ENCODE measurements around the gene SNX33. TPM values are rescaled to one million over a fixed set of nuclear protein-coding genes. Genes with fewer than 3 reads are reported as not detected.

SNX33 gene
- total RNA-seq, 2 experiments from 2014 or later: 0.09 to 0.38 TPM

DNA sequence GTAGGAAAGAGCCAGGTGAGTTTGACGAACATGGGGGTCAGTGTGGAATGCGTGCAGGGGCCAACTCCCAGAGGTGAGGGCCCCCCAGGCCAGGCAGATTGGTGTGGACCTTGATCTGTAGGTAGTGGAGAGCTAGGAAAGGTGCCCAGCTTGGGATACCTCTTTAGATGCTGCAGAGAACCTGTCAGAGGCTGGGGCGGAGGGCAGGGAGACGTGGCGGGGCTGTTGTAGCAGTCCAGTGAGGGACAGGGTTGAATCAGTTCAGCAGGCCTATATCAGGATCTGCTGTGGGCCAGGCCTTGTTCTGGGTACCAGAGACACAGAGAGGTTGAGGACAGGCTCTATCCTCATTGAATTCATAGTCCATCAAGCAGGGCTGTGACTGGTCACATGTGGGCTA is 8.6 kb downstream of the SNX33 start:
- POLR2A ChIA-PET: no interaction called here
- Histone ChIP-seq H2AFZ (ENCODE audit: low read length) (no peak overlapping the region), H3K4me3 (ENCODE audit: low read depth, low read length, poor library complexity, severe bottlenecking) (no peak overlapping the region), H4K20me1 (ENCODE audit: insufficient read depth, low read length) (no peaks in the 10 kb centered on the region), H3K36me3 (ENCODE audit: insufficient read depth, low read length) (no peaks in the 10 kb centered on the region), H3K27ac (ENCODE audit: low read depth, low read length, poor library complexity, severe bottlenecking) (no peak overlapping the region), H3K79me2 (ENCODE audit: insufficient read depth, low read depth, low read length) (no peaks in the 10 kb centered on the region), H3K4me2 (ENCODE audit: low read length) (no peak overlapping the region), H3K9me2 (ENCODE audit: insufficient read depth, low read length) (no peaks in the 10 kb centered on the region), H3K4me1 (ENCODE audit: insufficient read depth, low read length, poor library complexity, severe bottlenecking) (no peaks in the 10 kb centered on the region), H3K9me3 (ENCODE audit: low read length) (no peaks in the 10 kb centered on the region)
- CTCF ChIA-PET (ENCODE audit: unreplicated experiment): no interaction called here
- TF ChIP-seq, protein P1, sequence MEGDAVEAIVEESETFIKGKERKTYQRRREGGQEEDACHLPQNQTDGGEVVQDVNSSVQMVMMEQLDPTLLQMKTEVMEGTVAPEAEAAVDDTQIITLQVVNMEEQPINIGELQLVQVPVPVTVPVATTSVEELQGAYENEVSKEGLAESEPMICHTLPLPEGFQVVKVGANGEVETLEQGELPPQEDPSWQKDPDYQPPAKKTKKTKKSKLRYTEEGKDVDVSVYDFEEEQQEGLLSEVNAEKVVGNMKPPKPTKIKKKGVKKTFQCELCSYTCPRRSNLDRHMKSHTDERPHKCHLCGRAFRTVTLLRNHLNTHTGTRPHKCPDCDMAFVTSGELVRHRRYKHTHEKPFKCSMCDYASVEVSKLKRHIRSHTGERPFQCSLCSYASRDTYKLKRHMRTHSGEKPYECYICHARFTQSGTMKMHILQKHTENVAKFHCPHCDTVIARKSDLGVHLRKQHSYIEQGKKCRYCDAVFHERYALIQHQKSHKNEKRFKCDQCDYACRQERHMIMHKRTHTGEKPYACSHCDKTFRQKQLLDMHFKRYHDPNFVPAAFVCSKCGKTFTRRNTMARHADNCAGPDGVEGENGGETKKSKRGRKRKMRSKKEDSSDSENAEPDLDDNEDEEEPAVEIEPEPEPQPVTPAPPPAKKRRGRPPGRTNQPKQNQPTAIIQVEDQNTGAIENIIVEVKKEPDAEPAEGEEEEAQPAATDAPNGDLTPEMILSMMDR (conservative IDR thresholded peaks at IDR 0.05; ENCODE audit: low read length): no peak
- TF ChIP-seq EZH2phosphoT487 (IDR thresholded peaks at IDR 0.05; ENCODE audit: borderline replicate concordance, low read depth, low read length): no peak
- no TSS peak for BruUV-seq (replicated peaks)
- intact Hi-C loops (cut with micrococcal nuclease; ENCODE audit: unreplicated experiment): no loop called here
- DNase-seq (ENCODE audit: low spot score): no peak

DNA sequence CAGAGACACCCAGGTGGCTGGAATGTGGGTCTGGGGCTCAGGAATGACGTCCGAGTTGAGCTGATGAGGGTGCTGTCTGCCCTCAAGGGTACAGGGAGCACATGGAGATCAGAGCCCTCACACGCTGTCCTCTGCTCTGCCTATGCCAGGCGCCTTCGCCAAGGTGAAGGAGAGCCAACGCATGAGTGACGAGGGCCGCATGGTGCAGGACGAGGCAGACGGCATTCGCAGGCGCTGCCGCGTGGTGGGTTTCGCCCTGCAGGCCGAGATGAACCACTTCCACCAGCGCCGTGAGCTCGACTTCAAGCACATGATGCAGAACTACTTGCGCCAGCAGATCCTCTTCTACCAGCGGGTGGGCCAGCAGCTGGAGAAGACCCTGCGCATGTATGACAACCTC is 9.1 kb downstream of the SNX33 start:
- no peak for DNase-seq (ENCODE audit: low spot score)
- ChIA-PET CTCF (ENCODE audit: unreplicated experiment) (no interaction called here), POLR2A (no interaction called here)
- H3K36me3 ChIP-seq (ENCODE audit: insufficient read depth, low read length): no peaks in the 10 kb centered on the region
- no peak overlapping the region for H2AFZ ChIP-seq (ENCODE audit: low read length)
- H3K4me2 ChIP-seq (ENCODE audit: low read length): no peak overlapping the region
- H3K4me1 ChIP-seq (ENCODE audit: insufficient read depth, low read length, poor library complexity, severe bottlenecking): no peaks in the 10 kb centered on the region
- intact Hi-C loops (cut with micrococcal nuclease; ENCODE audit: unreplicated experiment): no loop called here
- H4K20me1 ChIP-seq (ENCODE audit: insufficient read depth, low read length): no peaks in the 10 kb centered on the region
- no peaks in the 10 kb centered on the region for H3K9me2 ChIP-seq (ENCODE audit: insufficient read depth, low read length)
- no peak overlapping the region for H3K4me3 ChIP-seq (ENCODE audit: low read depth, low read length, poor library complexity, severe bottlenecking)
- no TSS peak for BruUV-seq (replicated peaks)
- no peaks in the 10 kb centered on the region for H3K79me2 ChIP-seq (ENCODE audit: insufficient read depth, low read depth, low read length)
- TF ChIP-seq EZH2phosphoT487 (IDR thresholded peaks at IDR 0.05; ENCODE audit: borderline replicate concordance, low read depth, low read length): no peak
- TF ChIP-seq, protein P1 (conservative IDR thresholded peaks at IDR 0.05; ENCODE audit: low read length): no peak
- no peaks in the 10 kb centered on the region for H3K9me3 ChIP-seq (ENCODE audit: low read length)
- H3K27ac ChIP-seq (ENCODE audit: low read depth, low read length, poor library complexity, severe bottlenecking): no peak overlapping the region

DNA sequence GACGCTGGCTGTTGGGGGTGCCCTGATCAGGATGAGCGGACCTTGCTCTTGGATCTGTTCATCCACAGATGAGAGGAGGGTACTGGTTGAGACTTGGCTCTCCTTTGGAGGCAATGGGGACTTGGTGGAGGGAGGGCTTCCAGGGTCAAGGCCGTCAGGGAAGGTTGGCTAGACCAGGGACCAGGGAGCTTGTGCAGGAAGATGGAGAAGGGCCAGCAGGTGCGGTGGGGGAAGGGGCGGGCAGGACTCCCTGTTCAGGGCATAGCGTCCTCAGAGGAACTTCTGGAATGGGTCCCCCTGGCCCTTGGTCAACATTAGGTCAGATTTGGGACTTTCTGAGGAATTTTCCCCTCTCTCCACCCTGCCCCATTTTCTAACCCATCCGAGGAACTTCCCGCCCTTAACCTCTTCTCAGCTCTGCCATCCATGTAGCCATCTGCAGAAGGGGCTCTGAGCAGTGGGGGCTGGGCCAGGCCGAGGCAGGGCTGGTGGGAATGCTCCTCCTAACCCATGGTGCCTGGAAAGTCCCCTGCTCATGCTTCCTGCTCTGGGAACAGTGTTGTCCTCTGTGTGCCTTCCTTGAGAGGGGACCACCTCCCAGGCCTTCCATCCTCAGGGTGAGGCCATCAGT is 11.5 kb downstream of the SNX33 start:
- POLR2A ChIA-PET: no interaction called here
- no peaks in the 10 kb centered on the region for H3K9me3 ChIP-seq (ENCODE audit: low read length)
- H4K20me1 ChIP-seq (ENCODE audit: insufficient read depth, low read length): no peaks in the 10 kb centered on the region
- no TSS peak for BruUV-seq (replicated peaks)
- no peak overlapping the region for H2AFZ ChIP-seq (ENCODE audit: low read length)
- CTCF ChIA-PET (ENCODE audit: unreplicated experiment): no interaction called here
- H3K4me1 ChIP-seq (ENCODE audit: insufficient read depth, low read length, poor library complexity, severe bottlenecking): no peaks in the 10 kb centered on the region
- no peak overlapping the region for H3K4me2 ChIP-seq (ENCODE audit: low read length)
- no peak overlapping the region for H3K27ac ChIP-seq (ENCODE audit: low read depth, low read length, poor library complexity, severe bottlenecking)
- no peaks in the 10 kb centered on the region for H3K36me3 ChIP-seq (ENCODE audit: insufficient read depth, low read length)
- intact Hi-C loops (cut with micrococcal nuclease; ENCODE audit: unreplicated experiment): no loop called here
- no peaks in the 10 kb centered on the region for H3K79me2 ChIP-seq (ENCODE audit: insufficient read depth, low read depth, low read length)
- no peak for TF ChIP-seq EZH2phosphoT487 (IDR thresholded peaks at IDR 0.05; ENCODE audit: borderline replicate concordance, low read depth, low read length)
- TF ChIP-seq, protein P1 (conservative IDR thresholded peaks at IDR 0.05; ENCODE audit: low read length): no peak
- DNase-seq (ENCODE audit: low spot score): no peak
- H3K4me3 ChIP-seq (ENCODE audit: low read depth, low read length, poor library complexity, severe bottlenecking): no peak overlapping the region
- no peaks in the 10 kb centered on the region for H3K9me2 ChIP-seq (ENCODE audit: insufficient read depth, low read length)

Data from OCI-LY7 (cell line).